ENCODE results near the gene AUH.

DNA sequence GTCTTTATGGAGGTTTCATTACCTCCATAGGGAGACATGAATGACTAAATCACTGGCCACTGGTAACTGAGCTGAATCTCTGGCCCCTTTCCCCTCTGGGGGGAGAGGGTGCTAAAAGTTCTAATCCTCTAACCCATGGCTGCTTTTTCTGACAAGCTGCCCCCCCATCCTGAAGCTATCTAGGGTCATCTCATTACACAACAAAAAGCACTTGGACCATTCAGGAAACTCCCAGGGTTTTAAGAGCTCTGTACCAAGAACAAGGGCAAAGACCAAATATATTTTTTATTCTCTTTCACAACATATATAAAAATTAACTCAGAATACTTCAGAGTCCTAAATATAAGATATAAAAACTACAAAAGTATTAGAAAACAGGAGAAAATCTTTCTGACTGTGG is 14.3 kb downstream of the AUH start:
- TF ChIP-seq, protein P1, sequence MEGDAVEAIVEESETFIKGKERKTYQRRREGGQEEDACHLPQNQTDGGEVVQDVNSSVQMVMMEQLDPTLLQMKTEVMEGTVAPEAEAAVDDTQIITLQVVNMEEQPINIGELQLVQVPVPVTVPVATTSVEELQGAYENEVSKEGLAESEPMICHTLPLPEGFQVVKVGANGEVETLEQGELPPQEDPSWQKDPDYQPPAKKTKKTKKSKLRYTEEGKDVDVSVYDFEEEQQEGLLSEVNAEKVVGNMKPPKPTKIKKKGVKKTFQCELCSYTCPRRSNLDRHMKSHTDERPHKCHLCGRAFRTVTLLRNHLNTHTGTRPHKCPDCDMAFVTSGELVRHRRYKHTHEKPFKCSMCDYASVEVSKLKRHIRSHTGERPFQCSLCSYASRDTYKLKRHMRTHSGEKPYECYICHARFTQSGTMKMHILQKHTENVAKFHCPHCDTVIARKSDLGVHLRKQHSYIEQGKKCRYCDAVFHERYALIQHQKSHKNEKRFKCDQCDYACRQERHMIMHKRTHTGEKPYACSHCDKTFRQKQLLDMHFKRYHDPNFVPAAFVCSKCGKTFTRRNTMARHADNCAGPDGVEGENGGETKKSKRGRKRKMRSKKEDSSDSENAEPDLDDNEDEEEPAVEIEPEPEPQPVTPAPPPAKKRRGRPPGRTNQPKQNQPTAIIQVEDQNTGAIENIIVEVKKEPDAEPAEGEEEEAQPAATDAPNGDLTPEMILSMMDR (IDR thresholded peaks at IDR 0.05; ENCODE audit: low read depth, low read length): no peak
- TF ChIP-seq EZH2phosphoT487 (IDR thresholded peaks at IDR 0.05; ENCODE audit: low read depth): no peak
